NT2/D1 (cell line): ENCODE results near the gene ZFX.

Source experiments
- DNase-seq: peaks from one replicate; pipeline ENCODE4 v3.0.0-alpha.2; 2011; ENCODE audit warnings: low read depth, low spot score
- H3K27me3 ChIP-seq: 2 replicates; pipeline ENCODE4 v1.6.0; 2011; ENCODE audit warnings: mild to moderate bottlenecking; ENCODE audit not compliant: insufficient read length, insufficient read depth
- H3K36me3 ChIP-seq: 2 replicates; pipeline ENCODE4 v1.6.1; 2011; ENCODE audit warnings: mild to moderate bottlenecking, low read length, mixed read lengths; ENCODE audit not compliant: insufficient read depth, insufficient read length
- H3K4me1 ChIP-seq: 2 replicates; pipeline ENCODE4 v1.5.1; 2011; ENCODE audit not compliant: insufficient read depth, insufficient read length
- H3K4me3 ChIP-seq: 2 replicates; pipeline ENCODE4 v1.5.1; 2011; ENCODE audit warnings: low read depth; ENCODE audit not compliant: insufficient read length
- H3K9ac ChIP-seq: 2 replicates; pipeline ENCODE4 v1.6.0; 2011; ENCODE audit warnings: low read depth; ENCODE audit not compliant: insufficient read length
- H3K9me3 ChIP-seq: 2 replicates; pipeline ENCODE4 v1.5.1; 2011; ENCODE audit warnings: mild to moderate bottlenecking, low read length; ENCODE audit not compliant: insufficient read depth
- SUZ12 ChIP-seq: IDR thresholded peaks from 2 replicates; pipeline ENCODE4 v1.6.1; 2011; ENCODE audit not compliant: insufficient read length, insufficient read depth; ENCODE audit errors: extremely low read depth
- YY1 ChIP-seq: IDR thresholded peaks from 2 replicates; pipeline ENCODE4 v1.6.1; 2011; ENCODE audit not compliant: insufficient read length, insufficient read depth
- ZNF274 ChIP-seq: IDR thresholded peaks from 2 replicates; pipeline ENCODE4 v1.6.1; 2011; ENCODE audit warnings: mild to moderate bottlenecking, low read depth, low read length

Gene ZFX

GRCh38 chrX:24149351-24150050, at the start of gene ZFX:
Gene ZFX (plus strand): TSS chrX:24149729. CDS start chrX:24172743, 23,014 bp downstream.
- Histone ChIP-seq H3K9ac (peak within 1 kb of the TSS; percentile 94), H3K36me3 (peaks cover 28% of the 10 kb centered on the region), H3K4me1 (no peaks in the 10 kb centered on the region), H3K4me3 (peak within 1 kb of the TSS; percentile 62), H3K9me3 (no peaks in the 10 kb centered on the region), H3K27me3 (no peaks in the 10 kb centered on the region)
- TF ChIP-seq ZNF274 (no peak), SUZ12 (no peak), YY1 (no peak)
- no peak for DNase-seq

- DNase-seq = no peak
- no peaks in the 10 kb centered on the region for H3K9me3 ChIP-seq
- TF ChIP-seq YY1 (no peak), SUZ12 (no peak), ZNF274 (no peak)
- no peaks in the 10 kb centered on the region for H3K36me3 ChIP-seq
- no peak overlapping the region for H3K4me3 ChIP-seq
- H3K4me1 ChIP-seq = no peaks in the 10 kb centered on the region
- no peaks in the 10 kb centered on the region for H3K27me3 ChIP-seq
- H3K9ac ChIP-seq = no peak overlapping the region
Measured at GRCh38 chrX:24100713-24101112, 48.8 kb upstream of the ZFX start.

GRCh38 chrX:24110069-24110468, 39.5 kb upstream of the ZFX start:
- TF ChIP-seq YY1 = no peak
- TF ChIP-seq ZNF274 = no peak
- no peak for TF ChIP-seq SUZ12
- no peak for DNase-seq
- Histone ChIP-seq H3K4me3 (no peak overlapping the region), H3K27me3 (no peaks in the 10 kb centered on the region), H3K4me1 (no peaks in the 10 kb centered on the region), H3K9ac (no peak overlapping the region), H3K9me3 (no peaks in the 10 kb centered on the region), H3K36me3 (no peaks in the 10 kb centered on the region)

- H3K9me3 ChIP-seq = no peaks in the 10 kb centered on the region
- no peaks in the 10 kb centered on the region for H3K36me3 ChIP-seq
- TF ChIP-seq ZNF274 (no peak), YY1 (no peak), SUZ12 (no peak)
- H3K4me1 ChIP-seq = no peaks in the 10 kb centered on the region
- H3K4me3 ChIP-seq = no peak overlapping the region
- no peaks in the 10 kb centered on the region for H3K27me3 ChIP-seq
- H3K9ac ChIP-seq = no peak overlapping the region
- DNase-seq = no peak
Measured at GRCh38 chrX:24113181-24113580, 36.3 kb upstream of the ZFX start.

- Histone ChIP-seq H3K4me1 (no peaks in the 10 kb centered on the region), H3K4me3 (no peak overlapping the region), H3K9ac (no peak overlapping the region), H3K9me3 (no peaks in the 10 kb centered on the region), H3K27me3 (no peaks in the 10 kb centered on the region), H3K36me3 (no peaks in the 10 kb centered on the region)
- no peak for DNase-seq
- TF ChIP-seq SUZ12 (no peak), YY1 (no peak), ZNF274 (no peak)
Measured at GRCh38 chrX:24117258-24117657, 32.3 kb upstream of the ZFX start.

- Histone ChIP-seq H3K4me3 (no peak overlapping the region), H3K36me3 (no peaks in the 10 kb centered on the region), H3K27me3 (no peaks in the 10 kb centered on the region), H3K9me3 (no peaks in the 10 kb centered on the region), H3K9ac (no peak overlapping the region), H3K4me1 (no peaks in the 10 kb centered on the region)
- DNase-seq = no peak
- TF ChIP-seq SUZ12 (no peak), YY1 (no peak), ZNF274 (no peak)
Measured at GRCh38 chrX:24124244-24124799, 25.2 kb upstream of the ZFX start.

GRCh38 chrX:24125028-24125612, 24.4 kb upstream of the ZFX start:
- Histone ChIP-seq H3K27me3 (no peaks in the 10 kb centered on the region), H3K4me1 (no peaks in the 10 kb centered on the region), H3K9me3 (no peaks in the 10 kb centered on the region), H3K9ac (no peak overlapping the region), H3K36me3 (no peaks in the 10 kb centered on the region), H3K4me3 (no peak overlapping the region)
- no peak for TF ChIP-seq ZNF274
- TF ChIP-seq YY1 = no peak
- TF ChIP-seq SUZ12 = no peak
- no peak for DNase-seq
